ENCODE results near the gene DLL4.

The DLL4 gene

GRCh38 chr15:40923551-40923950, 5.6 kb upstream of the DLL4 start:
- Histone ChIP-seq H3K27me3 (ENCODE audit: low read depth, low read length) (peaks cover 8% of the 10 kb centered on the region), H2AFZ (ENCODE audit: low read depth, low read length) (no peak overlapping the region), H3K4me1 (ENCODE audit: low read length) (no peaks in the 10 kb centered on the region), H3K79me2 (ENCODE audit: low read length) (no peaks in the 10 kb centered on the region), H3K4me2 (ENCODE audit: low read length) (no peak overlapping the region), H3K4me3 (ENCODE audit: low read length) (no peak overlapping the region), H3K36me3 (replicated peaks; ENCODE audit: low read depth, low read length) (no peaks in the 10 kb centered on the region), H4K20me1 (ENCODE audit: insufficient read depth, low read length) (no peaks in the 10 kb centered on the region), H3K9me3 (ENCODE audit: insufficient read depth, low read length) (no peaks in the 10 kb centered on the region), H3K9ac (ENCODE audit: low read length) (no peak overlapping the region), H3K27ac (ENCODE audit: low read length) (no peak overlapping the region)
- TF ChIP-seq CTCF (IDR thresholded peaks at IDR 0.05; ENCODE audit: low read depth, low read length) = no peak
- TF ChIP-seq EZH2phosphoT487 (IDR thresholded peaks at IDR 0.05; ENCODE audit: low read depth) = no peak

- no peak overlapping the region for H2AFZ ChIP-seq (ENCODE audit: low read depth, low read length)
- no peak overlapping the region for H3K4me2 ChIP-seq (ENCODE audit: low read length)
- no peaks in the 10 kb centered on the region for H3K79me2 ChIP-seq (ENCODE audit: low read length)
- H3K36me3 ChIP-seq (replicated peaks; ENCODE audit: low read depth, low read length) = no peaks in the 10 kb centered on the region
- H3K4me3 ChIP-seq (ENCODE audit: low read length) = no peak overlapping the region
- no peaks in the 10 kb centered on the region for H4K20me1 ChIP-seq (ENCODE audit: insufficient read depth, low read length)
- no peak overlapping the region for H3K9ac ChIP-seq (ENCODE audit: low read length)
- H3K9me3 ChIP-seq (ENCODE audit: insufficient read depth, low read length) = no peaks in the 10 kb centered on the region
- peaks cover 3% of the 10 kb centered on the region; the same call in 1 of the 2 replicates for H3K4me1 ChIP-seq (ENCODE audit: low read length)
- peaks cover 15% of the 10 kb centered on the region for H3K27me3 ChIP-seq (ENCODE audit: low read depth, low read length)
- TF ChIP-seq CTCF (IDR thresholded peaks at IDR 0.05; ENCODE audit: low read depth, low read length) (no peak), EZH2phosphoT487 (IDR thresholded peaks at IDR 0.05; ENCODE audit: low read depth) (no peak)
- H3K27ac ChIP-seq (ENCODE audit: low read length) = no peak overlapping the region
Observed at GRCh38 chr15:40925495-40925862, 3.7 kb upstream of the DLL4 start.

GRCh38 chr15:40925863-40926658, 3.1 kb upstream of the DLL4 start:
- Histone ChIP-seq H3K27me3 (ENCODE audit: low read depth, low read length) (peaks cover 15% of the 10 kb centered on the region), H3K27ac (ENCODE audit: low read length) (no peak overlapping the region), H3K4me1 (ENCODE audit: low read length) (peaks cover 3% of the 10 kb centered on the region; the same call in 1 of the 2 replicates), H3K9me3 (ENCODE audit: insufficient read depth, low read length) (no peaks in the 10 kb centered on the region), H3K9ac (ENCODE audit: low read length) (no peak overlapping the region), H3K4me2 (ENCODE audit: low read length) (no peak overlapping the region), H3K79me2 (ENCODE audit: low read length) (no peaks in the 10 kb centered on the region), H4K20me1 (ENCODE audit: insufficient read depth, low read length) (no peaks in the 10 kb centered on the region), H3K36me3 (replicated peaks; ENCODE audit: low read depth, low read length) (no peaks in the 10 kb centered on the region), H2AFZ (ENCODE audit: low read depth, low read length) (no peak overlapping the region), H3K4me3 (ENCODE audit: low read length) (no peak overlapping the region)
- no peak for TF ChIP-seq CTCF (IDR thresholded peaks at IDR 0.05; ENCODE audit: low read depth, low read length)

GRCh38 chr15:40926659-40927494, 2.3 kb upstream of the DLL4 start:
- no peak overlapping the region for H2AFZ ChIP-seq (ENCODE audit: low read depth, low read length)
- H3K36me3 ChIP-seq (replicated peaks; ENCODE audit: low read depth, low read length) = no peaks in the 10 kb centered on the region
- no peaks in the 10 kb centered on the region for H3K79me2 ChIP-seq (ENCODE audit: low read length)
- peaks cover 6% of the 10 kb centered on the region for H3K4me1 ChIP-seq (ENCODE audit: low read length)
- H3K9ac ChIP-seq (ENCODE audit: low read length) = no peak overlapping the region
- no peaks in the 10 kb centered on the region for H4K20me1 ChIP-seq (ENCODE audit: insufficient read depth, low read length)
- H3K27ac ChIP-seq (ENCODE audit: low read length) = no peak overlapping the region
- H3K4me2 ChIP-seq (ENCODE audit: low read length) = peak overlapping the region; percentile 95
- TF ChIP-seq CTCF (IDR thresholded peaks at IDR 0.05; ENCODE audit: low read depth, low read length) = no peak
- TF ChIP-seq EZH2phosphoT487 (IDR thresholded peaks at IDR 0.05; ENCODE audit: low read depth) = no peak
- H3K4me3 ChIP-seq (ENCODE audit: low read length) = peak overlapping the region; percentile 88
- H3K27me3 ChIP-seq (ENCODE audit: low read depth, low read length) = peaks cover 15% of the 10 kb centered on the region
- no peaks in the 10 kb centered on the region for H3K9me3 ChIP-seq (ENCODE audit: insufficient read depth, low read length)

All from OCI-LY3 (cell line).